SH-SY5Y (cell line): ENCODE measurements around the gene TRDN.

Experiments used
- GATA2 ChIP-seq: IDR thresholded peaks from 2 replicates; pipeline ENCODE4 v1.6.1; 2011; ENCODE audit warnings: mild to moderate bottlenecking, low read depth, low read length
- GATA3 ChIP-seq: IDR thresholded peaks from 2 replicates; pipeline ENCODE4 v1.6.1; 2011; ENCODE audit warnings: low read depth, mild to moderate bottlenecking, low read length, moderate library complexity

GRCh38 chr6:123589973-123590372, 46.8 kb downstream of the TRDN start:
- TF ChIP-seq GATA2 (no peak), GATA3 (no peak)
